Measurements from ENCODE around the gene CORO1C. TPM values are rescaled to one million over a fixed set of nuclear protein-coding genes. Genes with fewer than 3 reads are reported as not detected.

The CORO1C gene
- total and polyA plus RNA-seq, 9 of the 15 experiments (the other 6 are each of a cell fraction or from before 2014, with no cell fraction given): 55.2 to 280 (median 150) TPM

GRCh38 chr12:108664338-108665258, 66.7 kb downstream of the CORO1C start:
- FAIRE-seq: peak; percentile 95
- ChIA-PET CTCF (ENCODE audit: low intra/inter-chr PET ratio) (interaction anchor here (0.6 to 4.0 kb wide), 9 partner anchors 25 to 429 kb away, joined by 3 to 49 read pairs (median 4); partner anchors contain the start of gene ALKBH2), POLR2A (interaction anchor here (0.8 to 2.1 kb wide), 6 partner anchors 13 to 139 kb away, joined by 3 to 16 read pairs (median 4); no protein-coding TSS in a partner anchor)
- Histone ChIP-seq H3K4me1 (replicated peaks in 1 of 2; ENCODE audit: control insufficient read depth in 2 of 2, insufficient read depth in 2 of 2, low read length in 2 of 2) (peaks cover 0 to 13% of the 10 kb centered on the region in 2 experiments; a peak in 3 of 5 replicates), H3K4me2 (ENCODE audit: insufficient read depth, low read length) (no peak overlapping the region), H3K9ac (ENCODE audit: insufficient read depth in 1 of 2, low read depth in 2 of 2, low read length in 2 of 2) (no peak overlapping the region), H3K79me2 (ENCODE audit: control insufficient read depth, insufficient read depth, low read length) (peaks cover 83% of the 10 kb centered on the region), H3K4me3 (no peak overlapping the region), H3K27ac (ENCODE audit: extremely low read depth, low read depth, low read length) (peak overlapping the region; percentile 60; the same call in 2 of the 3 replicates), H3K36me3 (ENCODE audit: control insufficient read depth, insufficient read depth, low read length) (peaks cover 74% of the 10 kb centered on the region), H3K9me3 (replicated peaks; ENCODE audit: control insufficient read depth, insufficient read depth, low read depth, low read length) (no peaks in the 10 kb centered on the region), H4K20me1 (replicated peaks; ENCODE audit: control insufficient read depth, insufficient read depth, low read length) (peaks cover 6% of the 10 kb centered on the region), H3K9me1 (ENCODE audit: control insufficient read depth, insufficient read depth, low read length) (peaks cover 7% of the 10 kb centered on the region), H2AFZ (ENCODE audit: low read depth, low read length) (no peak overlapping the region), H3K27me3 (ENCODE audit: control insufficient read depth in 2 of 2, insufficient read depth in 2 of 2, low read length in 2 of 2) (no peaks in the 10 kb centered on the region)
- peak; percentile 74 to 88 (median 78) for DNase-seq (ENCODE audit: extremely low read depth in 1 of 4, low spot score in 3 of 4)
- WGBS (ENCODE audit: insufficient coverage, low coverage, missing lambda C conversion rate): 23% methylated on average over 5 of the region's 5 CpGs
- intact Hi-C loops (cut with micrococcal nuclease): loop anchor here (1.0 to 10.0 kb wide), 4 partner anchors 66 to 430 kb away; partner anchors contain the start of genes ALKBH2, CORO1C and UNG
- in situ Hi-C loops (cut with MboI): loop anchor here (5.0 to 10.0 kb wide), 3 partner anchors 128 to 430 kb away; partner anchors contain the start of genes ALKBH2 and UNG
- no TSS peak for BruUV-seq (replicated peaks)
- ATAC-seq: peak; percentile 98
- TF ChIP-seq, protein P1, sequence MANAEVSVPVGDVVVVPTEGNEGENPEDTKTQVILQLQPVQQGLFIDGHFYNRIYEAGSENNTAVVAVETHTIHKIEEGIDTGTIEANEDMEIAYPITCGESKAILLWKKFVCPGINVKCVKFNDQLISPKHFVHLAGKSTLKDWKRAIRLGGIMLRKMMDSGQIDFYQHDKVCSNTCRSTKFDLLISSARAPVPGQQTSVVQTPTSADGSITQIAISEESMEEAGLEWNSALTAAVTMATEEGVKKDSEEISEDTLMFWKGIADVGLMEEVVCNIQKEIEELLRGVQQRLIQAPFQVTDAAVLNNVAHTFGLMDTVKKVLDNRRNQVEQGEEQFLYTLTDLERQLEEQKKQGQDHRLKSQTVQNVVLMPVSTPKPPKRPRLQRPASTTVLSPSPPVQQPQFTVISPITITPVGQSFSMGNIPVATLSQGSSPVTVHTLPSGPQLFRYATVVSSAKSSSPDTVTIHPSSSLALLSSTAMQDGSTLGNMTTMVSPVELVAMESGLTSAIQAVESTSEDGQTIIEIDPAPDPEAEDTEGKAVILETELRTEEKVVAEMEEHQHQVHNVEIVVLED (CRISPR knock-in tag; IDR thresholded peaks at IDR 0.05): no peak
- TF ChIP-seq ZNF696 (CRISPR knock-in tag; conservative IDR thresholded peaks at IDR 0.05): no peak
- no peak for TF ChIP-seq ZNF3 (CRISPR knock-in tag; IDR thresholded peaks at IDR 0.05)
- TF ChIP-seq, protein P2, sequence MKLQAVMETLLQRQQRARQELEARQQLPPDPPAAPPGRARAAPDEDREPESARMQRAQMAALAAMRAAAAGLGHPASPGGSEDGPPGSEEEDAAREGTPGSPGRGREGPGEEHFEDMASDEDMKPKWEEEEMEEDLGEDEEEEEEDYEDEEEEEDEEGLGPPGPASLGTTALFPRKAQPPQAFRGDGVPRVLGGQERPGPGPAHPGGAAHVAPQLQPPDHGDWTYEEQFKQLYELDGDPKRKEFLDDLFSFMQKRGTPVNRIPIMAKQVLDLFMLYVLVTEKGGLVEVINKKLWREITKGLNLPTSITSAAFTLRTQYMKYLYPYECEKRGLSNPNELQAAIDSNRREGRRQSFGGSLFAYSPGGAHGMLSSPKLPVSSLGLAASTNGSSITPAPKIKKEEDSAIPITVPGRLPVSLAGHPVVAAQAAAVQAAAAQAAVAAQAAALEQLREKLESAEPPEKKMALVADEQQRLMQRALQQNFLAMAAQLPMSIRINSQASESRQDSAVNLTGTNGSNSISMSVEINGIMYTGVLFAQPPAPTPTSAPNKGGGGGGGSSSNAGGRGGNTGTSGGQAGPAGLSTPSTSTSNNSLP (IDR thresholded peaks at IDR 0.05; ENCODE audit: borderline replicate concordance, low read depth, low read length): no peak
- no peak for TF ChIP-seq ARHGAP35 (IDR thresholded peaks at IDR 0.05; ENCODE audit: partially characterized antibody)
- TF ChIP-seq, protein P3, sequence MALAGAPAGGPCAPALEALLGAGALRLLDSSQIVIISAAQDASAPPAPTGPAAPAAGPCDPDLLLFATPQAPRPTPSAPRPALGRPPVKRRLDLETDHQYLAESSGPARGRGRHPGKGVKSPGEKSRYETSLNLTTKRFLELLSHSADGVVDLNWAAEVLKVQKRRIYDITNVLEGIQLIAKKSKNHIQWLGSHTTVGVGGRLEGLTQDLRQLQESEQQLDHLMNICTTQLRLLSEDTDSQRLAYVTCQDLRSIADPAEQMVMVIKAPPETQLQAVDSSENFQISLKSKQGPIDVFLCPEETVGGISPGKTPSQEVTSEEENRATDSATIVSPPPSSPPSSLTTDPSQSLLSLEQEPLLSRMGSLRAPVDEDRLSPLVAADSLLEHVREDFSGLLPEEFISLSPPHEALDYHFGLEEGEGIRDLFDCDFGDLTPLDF (CRISPR knock-in tag; IDR thresholded peaks at IDR 0.05): no peak
- 0 out of 2 replicates have a peak, but pooled peaks have one; percentile 15 for TF ChIP-seq STAT5A (IDR thresholded peaks at IDR 0.05; ENCODE audit: borderline replicate concordance, low read length)
- no peak; the same call in 1 of the 2 replicates for TF ChIP-seq BACH1 (tag; IDR thresholded peaks at IDR 0.05)
- TF ChIP-seq ZNF282 (CRISPR knock-in tag; IDR thresholded peaks at IDR 0.05): no peak
- TF ChIP-seq POLR2AphosphoS2 (IDR thresholded peaks at IDR 0.05; ENCODE audit: low read length): no peak
- TF ChIP-seq ZNF140 (CRISPR knock-in tag; IDR thresholded peaks at IDR 0.05): no peak
- TF ChIP-seq XRCC5 (IDR thresholded peaks at IDR 0.05; ENCODE audit: low read depth, low read length): no peak; the same call in 1 of the 2 replicates
- TF ChIP-seq, protein P4, sequence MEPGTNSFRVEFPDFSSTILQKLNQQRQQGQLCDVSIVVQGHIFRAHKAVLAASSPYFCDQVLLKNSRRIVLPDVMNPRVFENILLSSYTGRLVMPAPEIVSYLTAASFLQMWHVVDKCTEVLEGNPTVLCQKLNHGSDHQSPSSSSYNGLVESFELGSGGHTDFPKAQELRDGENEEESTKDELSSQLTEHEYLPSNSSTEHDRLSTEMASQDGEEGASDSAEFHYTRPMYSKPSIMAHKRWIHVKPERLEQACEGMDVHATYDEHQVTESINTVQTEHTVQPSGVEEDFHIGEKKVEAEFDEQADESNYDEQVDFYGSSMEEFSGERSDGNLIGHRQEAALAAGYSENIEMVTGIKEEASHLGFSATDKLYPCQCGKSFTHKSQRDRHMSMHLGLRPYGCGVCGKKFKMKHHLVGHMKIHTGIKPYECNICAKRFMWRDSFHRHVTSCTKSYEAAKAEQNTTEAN (CRISPR knock-in tag; IDR thresholded peaks at IDR 0.05): no peak
- TF ChIP-seq TEAD4 (IDR thresholded peaks at IDR 0.05; ENCODE audit: low read length): peak; percentile 27; the same call in 1 of the 2 replicates
- TF ChIP-seq TEAD4 (CRISPR knock-in tag; IDR thresholded peaks at IDR 0.05; ENCODE audit: borderline replicate concordance): no peak
